ENCODE results near the gene TNFRSF18.
"Not testable (repeated sequence)": the region's sequence is repeated elsewhere in the genome, so short reads cannot be mapped to it uniquely, and the experiment has no call there.

TNFRSF18 gene, protein sequence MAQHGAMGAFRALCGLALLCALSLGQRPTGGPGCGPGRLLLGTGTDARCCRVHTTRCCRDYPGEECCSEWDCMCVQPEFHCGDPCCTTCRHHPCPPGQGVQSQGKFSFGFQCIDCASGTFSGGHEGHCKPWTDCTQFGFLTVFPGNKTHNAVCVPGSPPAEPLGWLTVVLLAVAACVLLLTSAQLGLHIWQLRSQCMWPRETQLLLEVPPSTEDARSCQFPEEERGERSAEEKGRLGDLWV

DNA sequence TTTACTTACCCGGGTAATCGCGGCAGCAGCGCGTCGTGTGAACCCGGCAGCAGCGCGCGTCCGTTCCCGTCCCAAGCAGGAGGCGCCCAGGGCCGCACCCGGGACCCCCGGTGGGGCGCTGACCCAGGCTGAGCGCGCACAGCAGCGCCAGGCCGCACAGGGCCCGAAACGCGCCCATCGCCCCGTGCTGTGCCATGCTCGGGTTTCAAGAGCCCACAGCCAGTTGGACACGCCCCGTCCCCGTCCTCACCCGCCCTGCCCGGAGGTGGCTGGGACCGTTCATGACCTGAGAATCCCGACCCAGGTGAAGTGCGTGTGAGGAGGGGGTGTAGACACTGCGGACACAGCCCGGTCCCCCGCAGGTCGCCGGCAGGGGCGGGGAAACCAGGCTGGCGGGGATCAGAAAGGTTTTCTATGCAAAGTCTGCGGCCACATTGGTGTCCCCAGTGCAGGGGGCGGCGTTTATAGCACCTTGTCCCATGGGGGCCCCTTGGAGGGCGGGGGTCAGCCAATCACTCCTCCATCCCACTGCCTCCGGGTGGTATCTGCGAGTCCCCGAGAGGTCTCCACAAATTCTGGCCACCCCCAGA lies at the start of gene TNFRSF18:
TSS of gene TNFRSF18 (minus strand) at position 217 of the 590 bp plus-strand sequence. CDS start at position 196, 21 bp downstream.
- no peak within 1 kb of the TSS for H3K4me3 ChIP-seq (ENCODE audit: low read length)
- H3K9me3 ChIP-seq (ENCODE audit: control insufficient read depth, low read length): no peaks in the 10 kb centered on the region
- no peak within 1 kb of the TSS for H3K9ac ChIP-seq (ENCODE audit: low read length)
- peaks cover 46% of the 10 kb centered on the region for H3K27me3 ChIP-seq (ENCODE audit: control insufficient read depth, insufficient read depth, low read length)
- peaks cover 13% of the 10 kb centered on the region for H3K4me1 ChIP-seq (ENCODE audit: control insufficient read depth, insufficient read depth, low read length)
- H3K36me3 ChIP-seq (ENCODE audit: control insufficient read depth, insufficient read depth, low read length): no peaks in the 10 kb centered on the region

DNA sequence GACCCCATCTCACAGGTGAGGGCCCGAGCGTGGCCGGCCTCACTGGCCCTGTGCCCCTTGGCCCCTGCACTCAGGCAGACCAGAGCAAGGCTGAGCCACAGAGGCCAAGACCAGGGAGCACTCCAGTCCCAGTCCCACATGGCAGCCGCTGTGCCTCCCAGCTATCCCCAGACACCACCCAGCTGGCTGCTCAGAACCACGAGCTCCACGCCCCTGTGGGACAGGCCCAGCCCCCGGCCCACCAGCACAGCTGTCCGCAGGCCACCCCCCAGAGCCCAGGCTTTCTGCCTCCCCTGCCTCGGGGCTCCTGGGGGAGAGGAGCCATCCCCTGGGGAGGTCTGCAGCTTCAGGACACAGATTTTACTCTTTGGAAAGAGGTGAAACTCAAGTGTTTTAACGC lies 49.2 kb upstream of the TNFRSF18 start:
- Histone ChIP-seq H3K27me3 (ENCODE audit: control insufficient read depth, insufficient read depth, low read length) (no peaks in the 10 kb centered on the region), H3K9me3 (ENCODE audit: control insufficient read depth, low read length) (no peaks in the 10 kb centered on the region), H3K4me3 (ENCODE audit: low read length) (no peak overlapping the region), H3K4me1 (ENCODE audit: control insufficient read depth, insufficient read depth, low read length) (peaks cover 4% of the 10 kb centered on the region), H3K9ac (ENCODE audit: low read length) (no peak overlapping the region), H3K36me3 (ENCODE audit: control insufficient read depth, insufficient read depth, low read length) (peaks cover under 1% of the 10 kb centered on the region)

DNA sequence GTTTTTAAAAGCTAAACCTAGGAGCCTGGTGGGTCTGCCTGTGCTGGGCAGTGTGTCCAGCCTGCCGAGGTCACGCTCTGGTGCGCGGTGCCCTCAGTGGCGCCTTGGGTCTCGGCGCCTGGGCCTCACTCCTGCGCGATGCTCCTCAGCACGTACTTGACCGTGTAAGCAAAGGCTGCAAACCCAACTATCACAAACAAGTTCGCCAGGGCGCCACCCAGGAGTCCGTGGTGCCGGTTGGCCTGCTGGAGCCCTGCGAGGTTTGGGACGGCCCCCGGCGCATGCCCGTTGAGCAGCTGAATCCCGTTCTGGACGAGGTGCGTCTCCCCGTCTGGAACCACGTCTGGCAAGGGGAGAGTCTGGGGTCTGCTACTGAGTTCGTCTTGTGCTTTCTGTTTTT lies 48.7 kb upstream of the TNFRSF18 start:
- H3K4me1 ChIP-seq (ENCODE audit: control insufficient read depth, insufficient read depth, low read length): peaks cover 4% of the 10 kb centered on the region
- H3K27me3 ChIP-seq (ENCODE audit: control insufficient read depth, insufficient read depth, low read length): no peaks in the 10 kb centered on the region
- no peak overlapping the region for H3K4me3 ChIP-seq (ENCODE audit: low read length)
- H3K9ac ChIP-seq (ENCODE audit: low read length): no peak overlapping the region
- H3K36me3 ChIP-seq (ENCODE audit: control insufficient read depth, insufficient read depth, low read length): no peaks in the 10 kb centered on the region
- H3K9me3 ChIP-seq (ENCODE audit: control insufficient read depth, low read length): no peaks in the 10 kb centered on the region

GRCh38 chr1:1254667-1254998 lies 48.2 kb upstream of the TNFRSF18 start:
- no peak overlapping the region for H3K4me3 ChIP-seq (ENCODE audit: low read length)
- no peaks in the 10 kb centered on the region for H3K9me3 ChIP-seq (ENCODE audit: control insufficient read depth, low read length)
- no peaks in the 10 kb centered on the region for H3K27me3 ChIP-seq (ENCODE audit: control insufficient read depth, insufficient read depth, low read length)
- H3K9ac ChIP-seq (ENCODE audit: low read length): no peak overlapping the region
- peaks cover 4% of the 10 kb centered on the region for H3K4me1 ChIP-seq (ENCODE audit: control insufficient read depth, insufficient read depth, low read length)
- H3K36me3 ChIP-seq (ENCODE audit: control insufficient read depth, insufficient read depth, low read length): no peaks in the 10 kb centered on the region

DNA sequence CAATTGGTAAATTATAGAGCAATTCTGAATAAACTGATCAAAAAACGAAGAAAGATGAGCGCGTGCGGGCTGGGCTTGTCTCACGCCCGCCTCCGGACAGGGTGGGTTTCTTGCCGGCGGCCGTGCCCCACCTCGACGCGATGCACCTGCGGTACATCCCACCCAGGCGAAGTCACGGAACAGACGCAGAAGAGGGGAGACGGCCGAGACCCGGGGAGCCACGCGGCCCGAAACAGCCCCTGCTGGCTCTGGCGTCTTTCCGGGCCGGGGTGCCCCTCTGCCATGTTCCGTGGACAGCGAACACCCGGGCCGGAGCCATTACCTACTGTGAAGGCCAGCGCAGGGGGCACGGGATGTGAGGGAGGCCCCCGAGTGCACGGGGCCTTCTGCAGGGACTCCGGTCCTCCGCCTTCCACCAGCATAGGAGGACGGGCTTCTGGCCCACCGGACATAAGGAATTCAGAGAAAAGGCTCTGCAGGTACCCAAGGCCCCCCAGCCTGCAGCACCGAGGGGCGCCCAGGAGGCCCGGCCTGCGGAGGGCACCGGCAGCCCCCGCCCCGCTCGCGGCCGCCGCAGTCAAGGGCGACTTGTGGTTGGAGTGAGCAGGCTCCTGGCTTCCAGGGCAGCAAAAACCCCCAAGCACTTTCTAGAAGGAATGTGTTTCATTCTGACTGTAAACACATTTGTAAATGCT lies 47.7 kb upstream of the TNFRSF18 start:
- H3K27me3 ChIP-seq (ENCODE audit: control insufficient read depth, insufficient read depth, low read length): no peaks in the 10 kb centered on the region
- no peak overlapping the region for H3K4me3 ChIP-seq (ENCODE audit: low read length)
- H3K4me1 ChIP-seq (ENCODE audit: control insufficient read depth, insufficient read depth, low read length): peaks cover 4% of the 10 kb centered on the region
- H3K9me3 ChIP-seq (ENCODE audit: control insufficient read depth, low read length): no peaks in the 10 kb centered on the region
- H3K36me3 ChIP-seq (ENCODE audit: control insufficient read depth, insufficient read depth, low read length): no peaks in the 10 kb centered on the region
- H3K9ac ChIP-seq (ENCODE audit: low read length): no peak overlapping the region

- Histone ChIP-seq H3K9me3 (ENCODE audit: control insufficient read depth, low read length) (no peaks in the 10 kb centered on the region), H3K36me3 (ENCODE audit: control insufficient read depth, insufficient read depth, low read length) (no peaks in the 10 kb centered on the region), H3K4me3 (ENCODE audit: low read length) (no peak overlapping the region), H3K9ac (ENCODE audit: low read length) (no peak overlapping the region), H3K4me1 (ENCODE audit: control insufficient read depth, insufficient read depth, low read length) (peaks cover 1% of the 10 kb centered on the region), H3K27me3 (ENCODE audit: control insufficient read depth, insufficient read depth, low read length) (no peaks in the 10 kb centered on the region)
These were observed 46.9 kb upstream of the TNFRSF18 start for GRCh38 chr1:1253314-1253713.

- H3K9ac ChIP-seq (ENCODE audit: low read length): no peak overlapping the region
- no peaks in the 10 kb centered on the region for H3K36me3 ChIP-seq (ENCODE audit: control insufficient read depth, insufficient read depth, low read length)
- H3K27me3 ChIP-seq (ENCODE audit: control insufficient read depth, insufficient read depth, low read length): peaks cover 24% of the 10 kb centered on the region
- H3K4me1 ChIP-seq (ENCODE audit: control insufficient read depth, insufficient read depth, low read length): no peaks in the 10 kb centered on the region
- no peak overlapping the region for H3K4me3 ChIP-seq (ENCODE audit: low read length)
- H3K9me3 ChIP-seq (ENCODE audit: control insufficient read depth, low read length): no peaks in the 10 kb centered on the region
These were observed 44.4 kb upstream of the TNFRSF18 start for GRCh38 chr1:1250786-1251284.

DNA sequence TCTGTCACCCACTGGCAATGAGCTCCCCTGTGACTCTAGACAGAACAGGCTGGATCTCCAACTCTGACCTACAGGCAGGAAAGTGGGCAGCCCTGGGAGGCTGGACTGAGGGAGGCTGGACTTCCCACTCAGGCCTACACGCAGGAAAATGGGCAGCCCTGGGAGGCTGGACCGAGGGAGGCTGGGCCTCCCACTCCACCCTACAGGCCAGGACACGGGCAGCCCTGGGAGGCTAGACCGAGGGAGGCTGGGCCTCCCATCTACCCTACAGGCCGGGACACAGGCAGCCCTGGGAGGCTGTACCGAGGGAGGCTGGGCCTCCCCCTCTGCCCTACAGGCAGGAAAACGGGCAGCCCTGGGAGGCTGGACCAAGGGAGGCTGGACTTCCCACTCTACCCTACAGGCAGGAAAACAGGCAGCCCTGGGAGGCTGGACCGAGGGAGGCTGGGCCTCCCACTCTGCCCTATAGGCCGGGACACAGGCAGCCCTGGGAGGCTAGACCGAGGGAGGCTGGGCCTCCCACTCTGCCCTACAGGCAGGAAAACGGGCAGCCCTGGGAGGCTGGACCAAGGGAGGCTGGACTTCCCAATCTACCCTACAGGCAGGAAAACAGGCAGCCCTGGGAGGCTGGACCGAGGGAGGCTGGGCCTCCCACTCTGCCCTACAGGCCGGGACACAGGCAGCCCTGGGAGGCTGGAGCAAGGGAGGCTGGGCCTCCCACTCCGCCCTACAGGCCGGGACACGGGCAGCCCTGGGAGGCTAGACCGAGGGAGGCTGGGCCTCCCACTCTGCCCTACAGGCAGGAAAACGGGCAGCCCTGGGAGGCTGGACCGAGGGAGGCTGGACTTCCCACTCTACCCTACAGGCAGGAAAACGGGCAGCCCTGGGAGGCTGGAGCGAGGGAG lies 41.9 kb upstream of the TNFRSF18 start:
- not testable (repeated sequence) for H3K9me3 ChIP-seq (ENCODE audit: control insufficient read depth, low read length); H3K4me1 ChIP-seq (ENCODE audit: control insufficient read depth, insufficient read depth, low read length)

GRCh38 chr1:1247341-1247913 lies 41.0 kb upstream of the TNFRSF18 start:
- H3K27me3 ChIP-seq (ENCODE audit: control insufficient read depth, insufficient read depth, low read length): peaks cover 30% of the 10 kb centered on the region
- H3K9ac ChIP-seq (ENCODE audit: low read length): no peak overlapping the region

More for the DNA sequence above, 41.9 kb upstream of the TNFRSF18 start:
- H3K9ac ChIP-seq (ENCODE audit: low read length); H3K4me3 ChIP-seq (ENCODE audit: low read length); H3K36me3 ChIP-seq (ENCODE audit: control insufficient read depth, insufficient read depth, low read length): not testable (repeated sequence)
- H3K27me3 ChIP-seq (ENCODE audit: control insufficient read depth, insufficient read depth, low read length): peaks cover 30% of the 10 kb centered on the region

GRCh38 chr1:1246577-1247340 lies 40.4 kb upstream of the TNFRSF18 start, which contains the start of gene C1QTNF12:
C1QTNF12 (minus strand) TSS chr1:1246722; CDS start chr1:1246690, 32 bp downstream.
- H3K9me3 ChIP-seq (ENCODE audit: control insufficient read depth, low read length): no peaks in the 10 kb centered on the region
- H3K4me3 ChIP-seq (ENCODE audit: low read length): no peak within 1 kb of the TSS
- H3K4me1 ChIP-seq (ENCODE audit: control insufficient read depth, insufficient read depth, low read length): peaks cover 8% of the 10 kb centered on the region
- H3K9ac ChIP-seq (ENCODE audit: low read length): no peak within 1 kb of the TSS
- peaks cover 30% of the 10 kb centered on the region for H3K27me3 ChIP-seq (ENCODE audit: control insufficient read depth, insufficient read depth, low read length)
- H3K36me3 ChIP-seq (ENCODE audit: control insufficient read depth, insufficient read depth, low read length): no peaks in the 10 kb centered on the region

More at GRCh38 chr1:1247341-1247913, 41.0 kb upstream of the TNFRSF18 start:
- Histone ChIP-seq H3K36me3 (ENCODE audit: control insufficient read depth, insufficient read depth, low read length) (no peaks in the 10 kb centered on the region), H3K9me3 (ENCODE audit: control insufficient read depth, low read length) (no peaks in the 10 kb centered on the region), H3K4me3 (ENCODE audit: low read length) (no peak overlapping the region), H3K4me1 (ENCODE audit: control insufficient read depth, insufficient read depth, low read length) (peaks cover 8% of the 10 kb centered on the region)

Data from mucosa of stomach (tissue), 1 donor.